WI38 (cell line): Measurements from ENCODE around the gene TRAF2.

Experiments used
- H3K4me3 ChIP-seq: 2 replicates; pipeline ENCODE4 v1.5.1; 2011; ENCODE audit warnings: low read depth, mild to moderate bottlenecking, control low read depth, low read length
- CTCF ChIP-seq: IDR thresholded peaks from 2 replicates; pipeline ENCODE4 v1.5.1; 2012; ENCODE audit warnings: low read depth, mild to moderate bottlenecking, control low read depth, low read length

TRAF2 gene

GRCh38 chr9:136951541-136952320 lies 65.4 kb downstream of the TRAF2 start, which contains the start of gene LCN12:
TSS of gene LCN12 (plus strand) at chr9:136952273. CDS start at chr9:136952328, 55 bp downstream.
- TF ChIP-seq CTCF: no peak
- H3K4me3 ChIP-seq: no peak within 1 kb of the TSS

GRCh38 chr9:136952321-136952850 lies 66.1 kb downstream of the TRAF2 start:
- no peak overlapping the region for H3K4me3 ChIP-seq
- TF ChIP-seq CTCF: no peak

GRCh38 chr9:136952876-136953770 lies 66.8 kb downstream of the TRAF2 start:
- H3K4me3 ChIP-seq: no peak overlapping the region
- TF ChIP-seq CTCF: no peak

- no peak overlapping the region for H3K4me3 ChIP-seq
- no peak for TF ChIP-seq CTCF
Measured at GRCh38 chr9:136953771-136954269, 67.5 kb downstream of the TRAF2 start.

- no peak for TF ChIP-seq CTCF
- H3K4me3 ChIP-seq: no peak overlapping the region
Measured at GRCh38 chr9:136954270-136955083, 68.2 kb downstream of the TRAF2 start.

- H3K4me3 ChIP-seq: no peak overlapping the region
- no peak for TF ChIP-seq CTCF
Measured at GRCh38 chr9:136955202-136955942, 69.1 kb downstream of the TRAF2 start.
